ENCODE data around the gene HSPB6. TPM values are rescaled to one million over a fixed set of nuclear protein-coding genes. Genes with fewer than 3 reads are reported as not detected.

HSPB6 gene
- total and polyA plus RNA-seq, 5 donors = 107 to 209 (median 150) TPM

DNA sequence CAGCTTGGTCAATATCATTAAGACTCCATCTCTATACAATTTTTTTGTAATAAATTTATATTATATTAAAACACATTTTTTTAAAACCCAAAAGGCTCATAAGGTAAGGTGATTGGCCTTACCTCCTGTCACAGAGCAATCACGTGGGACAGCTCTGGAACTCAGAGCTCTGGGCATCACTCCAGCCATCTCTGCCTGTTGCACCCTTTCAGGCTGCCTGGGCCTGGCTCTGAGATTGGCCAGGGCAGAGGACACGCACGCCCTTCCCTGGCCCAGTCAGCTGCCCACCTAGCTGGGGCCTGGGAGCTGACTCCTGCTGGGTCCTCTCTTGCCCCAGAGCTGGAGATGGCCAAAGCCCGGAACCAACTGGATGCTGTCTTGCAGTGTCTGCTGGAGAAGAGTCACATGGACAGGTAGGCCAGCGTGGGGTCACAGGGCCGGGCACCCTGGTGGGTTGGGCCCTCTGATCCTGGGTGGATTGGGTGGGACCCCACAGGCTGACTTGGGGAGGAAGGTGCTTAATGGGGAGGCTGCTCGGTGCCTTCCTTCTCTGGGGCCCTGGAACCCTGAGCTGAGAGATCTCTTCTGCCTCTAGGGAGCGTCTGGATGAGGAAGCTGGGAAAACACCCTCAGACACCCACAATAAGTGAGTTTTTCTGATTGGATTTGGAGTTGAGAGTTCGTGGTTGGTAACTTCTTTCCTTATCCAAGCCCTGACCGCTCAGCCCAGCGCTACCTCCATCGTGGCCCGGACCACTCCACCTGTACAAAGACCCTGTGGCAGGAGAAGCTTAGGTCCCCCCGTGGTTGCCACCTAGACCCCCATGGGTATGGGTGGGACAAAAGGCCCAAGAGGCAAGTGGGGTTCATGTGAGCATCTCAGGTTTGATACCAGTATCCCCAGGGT is 4.7 kb downstream of the HSPB6 start:
- Histone ChIP-seq H3K4me1 (ENCODE audit: control insufficient read depth, insufficient read depth, low read length) (peaks cover 2% of the 10 kb centered on the region), H3K9me3 (ENCODE audit: control insufficient read depth, low read length) (no peaks in the 10 kb centered on the region), H3K27ac (ENCODE audit: low read length) (no peak overlapping the region), H3K4me3 (ENCODE audit: low read length) (no peak overlapping the region), H3K27me3 (ENCODE audit: control insufficient read depth, insufficient read depth) (no peaks in the 10 kb centered on the region)
- DNase-seq (peak in 1 of 3 donors; percentile 51), ATAC-seq (no peak)
- intact Hi-C loops (cut with DNase I) = loop anchor here in 1 of 4 donors (10.0 kb wide), 1 partner anchor 183 kb away; the partner anchor contains the start of gene LRFN3
- WGBS = 88% methylated on average over 14 of the region's 14 CpGs

- Histone ChIP-seq H3K27me3 (ENCODE audit: control insufficient read depth, insufficient read depth) (no peaks in the 10 kb centered on the region), H3K27ac (ENCODE audit: low read length) (no peak overlapping the region), H3K4me1 (ENCODE audit: control insufficient read depth, insufficient read depth, low read length) (peaks cover 2% of the 10 kb centered on the region), H3K9me3 (ENCODE audit: control insufficient read depth, low read length) (no peaks in the 10 kb centered on the region), H3K4me3 (ENCODE audit: low read length) (no peak overlapping the region)
- ATAC-seq = no peak
- intact Hi-C loops (cut with DNase I) = loop anchor here in 1 of 4 donors (10.0 kb wide), 1 partner anchor 185 kb away; the partner anchor contains the start of gene LRFN3
- no peak for DNase-seq
- 89% methylated on average over 5 of the region's 5 CpGs for WGBS
These were observed 6.7 kb downstream of the HSPB6 start for GRCh38 chr19:35750167-35750566.

DNA sequence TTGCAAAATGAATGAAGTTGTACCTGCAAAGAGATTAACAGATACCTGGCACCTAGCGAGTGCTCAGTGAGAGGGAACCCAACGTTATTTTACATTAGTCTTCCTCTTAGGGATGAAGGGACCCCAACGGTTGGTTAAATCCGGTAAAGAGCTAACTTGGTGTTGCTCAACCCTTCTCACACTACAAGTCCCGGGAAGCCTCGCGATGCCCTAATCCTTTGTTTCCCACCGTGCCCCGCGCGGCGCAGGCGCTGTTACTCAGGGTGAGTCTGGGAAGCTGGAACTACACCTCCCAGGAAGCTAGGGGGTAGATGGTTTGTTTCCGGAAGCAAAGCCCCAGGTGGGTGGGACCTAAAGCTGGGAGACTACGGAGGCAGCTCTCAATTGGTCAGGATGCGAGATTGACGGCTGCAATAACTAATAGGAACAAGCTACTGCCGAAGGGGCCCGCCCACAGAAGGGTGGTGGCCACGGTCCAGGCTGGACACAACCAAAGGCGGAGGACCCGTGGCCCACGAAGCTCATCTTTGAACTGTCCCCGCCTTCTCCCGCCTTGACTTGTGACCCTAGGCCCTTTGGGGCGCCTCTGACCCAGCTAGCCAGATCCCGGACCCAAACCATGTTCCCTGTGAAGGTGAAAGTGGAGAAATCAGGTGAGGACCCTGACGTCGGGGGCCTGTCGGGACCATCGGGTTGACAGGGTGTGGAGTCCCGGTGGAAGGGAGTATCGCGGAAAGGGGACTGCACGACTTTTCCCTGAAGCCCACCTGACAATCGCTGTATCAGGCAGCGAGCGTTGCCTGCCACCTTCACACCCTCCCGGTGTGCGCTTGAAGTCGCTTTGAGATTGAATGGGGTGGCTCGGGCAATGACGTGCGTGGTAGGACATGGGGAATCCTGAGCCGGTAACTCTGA is 8.5 kb downstream of the HSPB6 start, which contains the start of gene LIN37:
Gene LIN37, plus strand, starts transcription at position 471 of the 915 bp plus-strand sequence. Its CDS starts 149 bp downstream, at position 620.
- DNase-seq = peak; percentile 99
- Histone ChIP-seq H3K27me3 (ENCODE audit: control insufficient read depth, insufficient read depth) (no peaks in the 10 kb centered on the region), H3K4me1 (ENCODE audit: control insufficient read depth, insufficient read depth, low read length) (peaks cover 4% of the 10 kb centered on the region), H3K27ac (ENCODE audit: low read length) (peak within 1 kb of the TSS; percentile 61), H3K9me3 (ENCODE audit: control insufficient read depth, low read length) (no peaks in the 10 kb centered on the region), H3K4me3 (ENCODE audit: low read length) (peak within 1 kb of the TSS; percentile 92)
- ATAC-seq = peak; percentile 88 to 92
- intact Hi-C loops (cut with DNase I) = no loop called here
- under 1% methylated on average over 45 of the region's 45 CpGs for WGBS

DNA sequence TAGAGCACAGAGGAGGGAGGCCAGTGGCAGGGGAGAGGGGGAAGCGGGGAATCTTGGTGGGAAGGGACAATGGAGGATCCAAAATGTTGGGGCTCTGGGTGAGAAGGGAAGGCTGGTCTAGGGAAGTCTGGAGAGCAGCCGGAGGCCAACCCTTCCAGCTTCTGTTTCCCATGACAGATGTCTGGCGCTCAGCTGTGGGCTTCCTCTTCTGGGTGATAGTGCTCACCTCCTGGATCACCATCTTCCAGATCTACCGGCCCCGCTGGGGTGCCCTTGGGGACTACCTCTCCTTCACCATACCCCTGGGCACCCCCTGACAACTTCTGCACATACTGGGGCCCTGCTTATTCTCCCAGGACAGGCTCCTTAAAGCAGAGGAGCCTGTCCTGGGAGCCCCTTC is 10.3 kb downstream of the HSPB6 start:
- no peaks in the 10 kb centered on the region for H3K9me3 ChIP-seq (ENCODE audit: control insufficient read depth, low read length)
- H3K27me3 ChIP-seq (ENCODE audit: control insufficient read depth, insufficient read depth) = no peaks in the 10 kb centered on the region
- H3K4me3 ChIP-seq (ENCODE audit: low read length) = no peak overlapping the region
- peaks cover 4% of the 10 kb centered on the region for H3K4me1 ChIP-seq (ENCODE audit: control insufficient read depth, insufficient read depth, low read length)
- no peak overlapping the region for H3K27ac ChIP-seq (ENCODE audit: low read length)
- intact Hi-C loops (cut with DNase I) = no loop called here
- DNase-seq (peak in 1 of 3 donors; percentile 49), ATAC-seq (no peak)
- WGBS = 82% methylated on average over 5 of the region's 5 CpGs

DNA sequence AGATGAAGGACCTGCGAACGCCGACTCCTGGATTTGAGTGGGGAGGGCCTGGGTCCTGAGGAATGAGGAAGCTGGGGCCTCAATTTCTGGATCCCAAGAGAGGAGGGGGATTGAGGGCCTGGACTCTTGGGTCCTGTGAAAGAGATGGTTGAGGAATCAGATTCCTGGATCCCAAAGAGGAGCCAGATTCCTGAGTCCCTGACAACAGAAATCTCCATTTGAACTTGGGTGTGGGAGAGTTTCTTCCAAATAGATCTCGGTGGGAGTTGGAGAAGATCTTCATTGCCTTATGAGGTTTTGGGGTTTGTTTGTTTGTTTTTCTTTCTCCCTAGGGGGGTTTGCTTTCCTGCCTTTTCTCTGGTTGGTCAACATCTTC is 10.8 kb downstream of the HSPB6 start:
- ATAC-seq (no peak), DNase-seq (no peak)
- intact Hi-C loops (cut with DNase I) = no loop called here
- Histone ChIP-seq H3K9me3 (ENCODE audit: control insufficient read depth, low read length) (no peaks in the 10 kb centered on the region), H3K4me3 (ENCODE audit: low read length) (peak overlapping the region; percentile 78), H3K4me1 (ENCODE audit: control insufficient read depth, insufficient read depth, low read length) (peaks cover 4% of the 10 kb centered on the region), H3K27ac (ENCODE audit: low read length) (no peak overlapping the region), H3K27me3 (ENCODE audit: control insufficient read depth, insufficient read depth) (no peaks in the 10 kb centered on the region)
- 2% methylated on average over 4 of the region's 4 CpGs for WGBS

DNA sequence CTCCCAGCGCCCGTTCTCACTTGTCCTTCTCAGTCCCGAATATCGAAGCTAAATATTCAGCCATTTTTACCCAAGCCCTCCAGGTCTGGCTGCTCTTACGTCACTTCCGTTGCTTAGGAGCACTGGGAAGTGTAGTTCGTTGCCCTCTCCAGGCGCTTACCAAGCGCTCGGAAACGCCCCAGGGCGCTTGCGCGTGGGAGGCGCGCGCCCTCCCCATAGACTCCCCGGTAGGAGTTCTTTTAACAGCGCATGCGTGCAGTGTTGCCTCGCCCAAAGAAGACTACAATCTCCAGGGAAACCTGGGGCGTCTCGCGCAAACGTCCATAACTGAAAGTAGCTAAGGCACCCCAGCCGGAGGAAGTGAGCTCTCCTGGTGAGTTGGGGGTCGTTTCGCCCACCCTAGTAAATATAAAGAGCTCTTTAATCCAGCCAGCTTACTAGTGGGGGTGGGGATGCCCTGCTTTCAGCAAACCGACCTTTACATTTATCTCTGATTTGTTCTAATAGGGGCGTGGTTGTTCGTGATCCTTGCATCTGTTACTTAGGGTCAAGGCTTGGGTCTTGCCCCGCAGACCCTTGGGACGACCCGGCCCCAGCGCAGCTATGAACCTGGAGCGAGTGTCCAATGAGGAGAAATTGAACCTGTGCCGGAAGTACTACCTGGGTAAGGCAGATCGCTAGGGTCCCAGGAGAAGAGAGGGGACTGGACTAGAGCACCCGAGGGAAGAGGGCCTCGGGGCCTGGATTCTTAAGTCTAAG is 11.3 kb downstream of the HSPB6 start, which contains the start of the genes PSENEN and U2AF1L4:
Gene PSENEN, plus strand, starts transcription at position 324 of the 759 bp plus-strand sequence. Its CDS starts 280 bp downstream, at position 604.
Gene U2AF1L4, minus strand, starts transcription at position 91 of the 759 bp plus-strand sequence. Its CDS starts 27 bp downstream, at position 64.
- Histone ChIP-seq H3K4me3 (ENCODE audit: low read length) (peak within 1 kb of the TSS; percentile 95), H3K9me3 (ENCODE audit: control insufficient read depth, low read length) (no peaks in the 10 kb centered on the region), H3K27me3 (ENCODE audit: control insufficient read depth, insufficient read depth) (no peaks in the 10 kb centered on the region), H3K4me1 (ENCODE audit: control insufficient read depth, insufficient read depth, low read length) (peaks cover 4% of the 10 kb centered on the region), H3K27ac (ENCODE audit: low read length) (peak within 1 kb of the TSS; percentile 97)
- under 1% methylated on average over 40 of the region's 40 CpGs for WGBS
- intact Hi-C loops (cut with DNase I) = no loop called here
- ATAC-seq (peak; percentile 86 to 88), DNase-seq (peak; percentile 98 to 99 (median 99))

DNA sequence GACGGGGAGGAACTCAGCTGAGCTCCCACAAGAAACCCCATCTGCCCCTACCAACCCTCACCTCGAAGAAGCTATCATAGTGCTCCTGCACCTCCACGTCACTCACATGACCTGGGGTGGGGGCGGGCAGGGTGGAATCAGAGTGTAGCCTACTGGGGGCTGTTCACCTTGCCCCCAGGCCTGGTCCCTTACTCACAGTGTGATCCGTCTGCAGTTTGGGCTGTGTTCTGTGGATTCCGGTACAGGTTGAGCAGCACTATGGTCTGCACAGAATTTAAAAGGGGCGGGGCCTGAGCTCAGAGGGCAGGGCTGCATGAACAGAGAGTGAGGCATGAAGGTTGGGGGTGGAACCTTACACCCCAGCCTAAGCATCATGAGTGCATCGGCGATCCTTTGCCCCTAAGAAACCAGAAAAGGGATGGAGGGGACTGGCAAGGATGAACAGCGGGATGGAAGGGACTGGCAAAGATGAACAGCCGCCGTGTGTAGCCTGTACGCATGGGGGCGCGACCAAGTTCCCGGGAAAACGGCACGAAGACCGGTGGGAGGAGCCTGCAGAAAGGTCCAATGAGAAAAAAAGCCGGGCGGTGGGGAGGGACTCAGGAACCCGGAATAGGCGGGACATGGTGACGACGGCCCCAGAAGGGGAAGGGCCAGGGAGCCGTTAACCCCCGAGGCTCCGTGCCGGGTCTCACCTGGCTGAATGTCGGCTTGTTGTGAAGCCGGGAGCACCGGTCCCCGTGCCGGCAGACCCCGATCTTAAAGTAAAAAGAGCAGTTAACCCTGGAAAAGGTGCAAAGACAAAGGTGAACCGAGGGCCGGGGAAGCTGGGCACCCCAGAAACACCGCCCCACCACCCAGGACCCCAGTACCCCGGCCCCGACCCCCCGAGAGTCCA is 12.2 kb downstream of the HSPB6 start:
- Histone ChIP-seq H3K27me3 (ENCODE audit: control insufficient read depth, insufficient read depth) (no peaks in the 10 kb centered on the region), H3K4me1 (ENCODE audit: control insufficient read depth, insufficient read depth, low read length) (peaks cover 4% of the 10 kb centered on the region), H3K4me3 (ENCODE audit: low read length) (peak overlapping the region; percentile 95), H3K27ac (ENCODE audit: low read length) (peak overlapping the region; percentile 97), H3K9me3 (ENCODE audit: control insufficient read depth, low read length) (no peaks in the 10 kb centered on the region)
- intact Hi-C loops (cut with DNase I) = no loop called here
- DNase-seq = peak; percentile 95 to 97 (median 97)
- 8% methylated on average over 41 of the region's 41 CpGs for WGBS
- peak; percentile 80 to 81 for ATAC-seq

GRCh38 chr19:35743640-35744429 is 13.0 kb downstream of the HSPB6 start:
- peak in 1 of 3 donors; percentile 57 for DNase-seq
- H3K27ac ChIP-seq (ENCODE audit: low read length) = no peak overlapping the region

DNA sequence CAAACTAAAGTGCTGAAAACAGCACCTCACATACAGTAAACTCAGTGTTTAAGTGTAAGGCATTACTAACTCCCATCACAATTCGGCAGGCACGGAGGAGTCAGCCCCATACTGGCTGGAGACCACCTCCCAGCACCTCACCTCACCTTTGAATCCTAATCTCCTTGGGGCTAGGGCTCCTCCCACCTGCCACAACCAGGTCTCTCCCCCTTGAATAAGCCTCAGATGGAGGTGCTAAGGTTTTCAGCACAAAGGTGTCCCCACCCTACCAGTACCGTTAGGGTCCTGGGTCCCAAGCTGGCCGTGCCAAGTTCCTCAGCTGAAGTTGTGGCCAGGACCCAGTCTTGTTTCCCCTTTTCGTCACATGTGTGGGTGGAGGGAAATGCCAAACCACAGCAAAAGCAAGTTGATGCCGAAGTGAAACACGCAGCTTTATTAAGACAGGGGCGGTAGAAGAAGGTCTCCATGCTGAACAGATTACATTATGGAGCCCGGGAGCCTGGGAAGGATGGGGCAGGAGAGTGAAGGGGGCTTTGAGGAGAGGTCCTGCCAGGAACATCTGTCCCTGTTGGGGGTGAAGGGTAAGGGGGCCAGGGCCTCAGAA is 14.6 kb downstream of the HSPB6 start, which contains the start of gene IGFLR1:
Gene IGFLR1, minus strand, starts transcription at position 332 of the 604 bp plus-strand sequence. CDS start 1,272 bp downstream, outside the sequence.
- ATAC-seq = no peak
- no peaks in the 10 kb centered on the region for H3K9me3 ChIP-seq (ENCODE audit: control insufficient read depth, low read length)
- WGBS = 79% methylated on average over 9 of the region's 9 CpGs
- H3K4me1 ChIP-seq (ENCODE audit: control insufficient read depth, insufficient read depth, low read length) = peaks cover 4% of the 10 kb centered on the region
- no peaks in the 10 kb centered on the region for H3K27me3 ChIP-seq (ENCODE audit: control insufficient read depth, insufficient read depth)
- H3K4me3 ChIP-seq (ENCODE audit: low read length) = no peak within 1 kb of the TSS
- DNase-seq = peak in 1 of 3 donors; percentile 62
- no peak within 1 kb of the TSS for H3K27ac ChIP-seq (ENCODE audit: low read length)
- intact Hi-C loops (cut with DNase I) = no loop called here

More at GRCh38 chr19:35743640-35744429, 13.0 kb downstream of the HSPB6 start:
- intact Hi-C loops (cut with DNase I) = no loop called here
- WGBS = 86% methylated on average over 19 of the region's 19 CpGs
- Histone ChIP-seq H3K27me3 (ENCODE audit: control insufficient read depth, insufficient read depth) (no peaks in the 10 kb centered on the region), H3K4me1 (ENCODE audit: control insufficient read depth, insufficient read depth, low read length) (peaks cover 4% of the 10 kb centered on the region), H3K4me3 (ENCODE audit: low read length) (no peak overlapping the region), H3K9me3 (ENCODE audit: control insufficient read depth, low read length) (no peaks in the 10 kb centered on the region)
- no peak for ATAC-seq
